Peyer's patch (tissue), 4 donors: ENCODE data around the gene GOLGA1. TPM values are rescaled to one million over a fixed set of nuclear protein-coding genes. Genes with fewer than 3 reads are reported as not detected.

ENCODE experiments used
- DNase-seq, 3 donors: peaks; one replicate each; pipeline ENCODE4 v3.0.0-alpha.2; 2017 to 2019
- H3K27ac ChIP-seq, 4 donors: fragments of 200-600 bp; sonication (generic); one replicate each; pipeline ENCODE4 v1.5.1; 2016 to 2019
- H3K27me3 ChIP-seq, 2 donors: fragments of 200-600 bp; sonication (generic); one replicate each; pipeline ENCODE4 v1.5.1; 2019
- H3K36me3 ChIP-seq, 3 donors: fragments of 200-600 bp; sonication (generic); one replicate each; pipeline ENCODE4 v1.5.1; 2016 to 2019
- H3K4me1 ChIP-seq, 4 donors: fragments of 200-600 bp; sonication (generic); one replicate each; pipeline ENCODE4 v1.5.1; 2016 to 2019
- H3K4me3 ChIP-seq, 4 donors: fragments of 200-600 bp; sonication (generic); 1 replicate in 3 of 4; 2 replicates in 1 of 4; pipeline ENCODE4 v1.5.1; 2016 to 2019; ENCODE audit warnings: mild to moderate bottlenecking in 1 of 4
- H3K9me3 ChIP-seq, 4 donors: fragments of 200-600 bp; sonication (generic); one replicate each; pipeline ENCODE4 v1.5.1; 2016 to 2019; ENCODE audit warnings: mild to moderate bottlenecking in 1 of 4
- POLR2A ChIP-seq, 2 donors: fragments of 450-650 bp; IDR thresholded peaks; one replicate each; pipeline ENCODE4 v1.5.1; 2017; ENCODE audit warnings: antibody characterized with exemption in 2 of 2, mild to moderate bottlenecking in 2 of 2, moderate library complexity in 2 of 2
- total RNA-seq, 4 donors: library from RNA; depleted of rRNA; stranded (reverse); fragments of >200 nt; gene quantifications; one replicate each; pipeline ENCODE4 v1.1.0, GENCODE V29; 2016
- TF ChIP-seq, protein P1 (sequence below), 6 experiments: fragments of 450-650 bp in 4 of 6; fragments of 200-600 bp in 2 of 6; sonication (generic) in 1 of 6; IDR thresholded peaks; one replicate each; pipeline ENCODE4 v1.5.1; 2017 to 2019; ENCODE audit warnings: antibody characterized with exemption in 6 of 6, mild to moderate bottlenecking in 3 of 6, moderate library complexity in 1 of 6

The GOLGA1 gene
- total RNA-seq, 4 donors from 2014 or later: 27.0 to 52.8 (median 37.3) TPM

DNA sequence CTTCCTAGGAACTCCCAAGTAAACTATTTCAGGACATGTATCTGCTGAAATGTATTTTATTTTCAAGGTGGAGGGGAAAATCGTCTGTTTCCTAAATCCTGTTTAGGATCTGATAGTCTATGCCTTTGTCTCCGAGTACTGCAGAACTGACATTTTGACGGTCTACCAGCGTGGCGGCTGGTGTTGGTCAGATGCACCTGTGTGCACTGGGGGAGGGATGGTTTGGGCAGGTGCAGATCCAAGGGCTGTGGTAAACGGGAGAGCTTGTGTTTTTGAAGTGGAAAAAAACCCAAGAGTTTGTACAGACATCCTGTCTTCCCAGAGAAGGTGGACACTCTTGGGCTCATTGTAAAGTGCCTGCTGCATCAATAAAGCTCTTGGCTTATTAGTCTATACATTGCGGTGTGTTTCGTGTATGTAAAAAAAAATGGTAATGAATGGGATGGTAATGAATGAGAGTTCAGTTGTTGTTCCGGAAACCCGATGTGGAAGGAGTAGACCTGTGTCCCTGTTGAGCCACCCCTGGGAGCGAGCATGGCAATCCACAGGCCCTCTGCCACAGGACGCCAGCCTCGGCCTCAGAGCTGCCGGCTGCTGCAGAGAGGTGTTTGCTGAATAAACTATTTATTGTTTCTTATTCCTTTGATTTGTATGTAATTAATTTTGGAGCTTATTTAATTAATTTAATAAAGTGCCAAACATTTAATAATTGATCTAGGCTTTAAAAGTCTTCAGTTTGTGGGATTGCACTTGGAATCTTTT lies 63.7 kb downstream of the GOLGA1 start:
- DNase-seq: no peak
- Histone ChIP-seq H3K4me3 (no peak overlapping the region), H3K27ac (no peak overlapping the region), H3K9me3 (no peaks in the 10 kb centered on the region), H3K27me3 (no peaks in the 10 kb centered on the region), H3K36me3 (peaks cover 0 to 88% (median 0%) of the 10 kb centered on the region in 3 donors), H3K4me1 (peaks cover 0 to 20% (median 10%) of the 10 kb centered on the region in 4 donors)
- TF ChIP-seq, protein P1, sequence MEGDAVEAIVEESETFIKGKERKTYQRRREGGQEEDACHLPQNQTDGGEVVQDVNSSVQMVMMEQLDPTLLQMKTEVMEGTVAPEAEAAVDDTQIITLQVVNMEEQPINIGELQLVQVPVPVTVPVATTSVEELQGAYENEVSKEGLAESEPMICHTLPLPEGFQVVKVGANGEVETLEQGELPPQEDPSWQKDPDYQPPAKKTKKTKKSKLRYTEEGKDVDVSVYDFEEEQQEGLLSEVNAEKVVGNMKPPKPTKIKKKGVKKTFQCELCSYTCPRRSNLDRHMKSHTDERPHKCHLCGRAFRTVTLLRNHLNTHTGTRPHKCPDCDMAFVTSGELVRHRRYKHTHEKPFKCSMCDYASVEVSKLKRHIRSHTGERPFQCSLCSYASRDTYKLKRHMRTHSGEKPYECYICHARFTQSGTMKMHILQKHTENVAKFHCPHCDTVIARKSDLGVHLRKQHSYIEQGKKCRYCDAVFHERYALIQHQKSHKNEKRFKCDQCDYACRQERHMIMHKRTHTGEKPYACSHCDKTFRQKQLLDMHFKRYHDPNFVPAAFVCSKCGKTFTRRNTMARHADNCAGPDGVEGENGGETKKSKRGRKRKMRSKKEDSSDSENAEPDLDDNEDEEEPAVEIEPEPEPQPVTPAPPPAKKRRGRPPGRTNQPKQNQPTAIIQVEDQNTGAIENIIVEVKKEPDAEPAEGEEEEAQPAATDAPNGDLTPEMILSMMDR (IDR thresholded peaks at IDR 0.05): no peak
- no peak for TF ChIP-seq POLR2A (IDR thresholded peaks at IDR 0.05)

DNA sequence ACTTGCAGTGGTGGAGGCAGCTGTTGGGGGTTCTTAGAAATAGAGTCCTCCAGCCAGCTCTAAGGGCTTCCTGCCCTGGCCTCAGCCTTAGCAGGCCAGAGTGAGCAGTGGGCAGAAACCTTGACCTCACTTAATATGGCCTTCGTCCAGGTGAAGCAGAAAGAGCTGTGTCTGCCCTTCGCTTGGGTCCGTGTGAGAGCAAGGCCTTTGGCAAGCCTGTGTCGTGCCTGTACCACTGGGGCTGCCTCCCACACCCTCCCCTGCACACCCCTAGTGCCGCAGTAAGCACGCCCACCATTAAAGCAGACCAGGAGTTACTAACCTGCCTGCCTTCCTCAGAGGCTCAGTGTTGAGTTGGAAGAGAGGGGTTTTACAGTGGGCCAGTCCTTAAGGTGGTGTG lies 65.4 kb downstream of the GOLGA1 start:
- H3K9me3 ChIP-seq: no peaks in the 10 kb centered on the region
- peaks cover 0 to 37% (median 23%) of the 10 kb centered on the region in 4 donors for H3K4me1 ChIP-seq
- TF ChIP-seq, protein P1 (IDR thresholded peaks at IDR 0.05): no peak
- TF ChIP-seq POLR2A (IDR thresholded peaks at IDR 0.05): no peak
- H3K27ac ChIP-seq: no peak overlapping the region
- no peak overlapping the region for H3K4me3 ChIP-seq
- DNase-seq: no peak
- H3K27me3 ChIP-seq: no peaks in the 10 kb centered on the region
- H3K36me3 ChIP-seq: peaks cover 0 to 74% (median 0%) of the 10 kb centered on the region in 3 donors

- Histone ChIP-seq H3K27me3 (no peaks in the 10 kb centered on the region), H3K36me3 (peaks cover 0 to 57% (median 0%) of the 10 kb centered on the region in 3 donors), H3K4me3 (no peak overlapping the region), H3K27ac (peak overlapping the region in 1 of 4 donors; percentile 97), H3K9me3 (no peaks in the 10 kb centered on the region), H3K4me1 (peaks cover 0 to 43% (median 23%) of the 10 kb centered on the region in 4 donors)
- no peak for TF ChIP-seq POLR2A (IDR thresholded peaks at IDR 0.05)
- TF ChIP-seq, protein P1 (IDR thresholded peaks at IDR 0.05): no peak
- no peak for DNase-seq
These were observed 67.2 kb downstream of the GOLGA1 start for GRCh38 chr9:124873664-124874063.

- Histone ChIP-seq H3K36me3 (peaks cover 0 to 33% (median 0%) of the 10 kb centered on the region in 3 donors), H3K4me3 (peak overlapping the region in 3 of 4 donors; percentile 2 to 99 (median 97)), H3K9me3 (no peaks in the 10 kb centered on the region), H3K4me1 (peaks cover 0 to 50% (median 23%) of the 10 kb centered on the region in 4 donors), H3K27ac (peak overlapping the region in 3 of 4 donors; percentile 21 to 97 (median 95)), H3K27me3 (no peaks in the 10 kb centered on the region)
- no peak for TF ChIP-seq POLR2A (IDR thresholded peaks at IDR 0.05)
- TF ChIP-seq, protein P1 (IDR thresholded peaks at IDR 0.05): no peak
- DNase-seq: no peak
These were observed 69.7 kb downstream of the GOLGA1 start for GRCh38 chr9:124871156-124871561.

- no peak for DNase-seq
- TF ChIP-seq, protein P1 (IDR thresholded peaks at IDR 0.05): no peak
- H3K4me3 ChIP-seq: peak overlapping the region; percentile 92 to 99 (median 96)
- H3K27me3 ChIP-seq: no peaks in the 10 kb centered on the region
- H3K27ac ChIP-seq: peak overlapping the region; percentile 94 to 97 (median 95)
- peaks cover 0 to 50% (median 23%) of the 10 kb centered on the region in 4 donors for H3K4me1 ChIP-seq
- no peaks in the 10 kb centered on the region for H3K9me3 ChIP-seq
- peaks cover 0 to 29% (median 0%) of the 10 kb centered on the region in 3 donors for H3K36me3 ChIP-seq
These were observed 70.2 kb downstream of the GOLGA1 start for GRCh38 chr9:124870723-124871122.
